ENCODE data around the gene CTAGE1.
A peak's percentile ranks its signal among the peaks of the same experiment; 100 is the strongest.

The CTAGE1 gene, protein sequence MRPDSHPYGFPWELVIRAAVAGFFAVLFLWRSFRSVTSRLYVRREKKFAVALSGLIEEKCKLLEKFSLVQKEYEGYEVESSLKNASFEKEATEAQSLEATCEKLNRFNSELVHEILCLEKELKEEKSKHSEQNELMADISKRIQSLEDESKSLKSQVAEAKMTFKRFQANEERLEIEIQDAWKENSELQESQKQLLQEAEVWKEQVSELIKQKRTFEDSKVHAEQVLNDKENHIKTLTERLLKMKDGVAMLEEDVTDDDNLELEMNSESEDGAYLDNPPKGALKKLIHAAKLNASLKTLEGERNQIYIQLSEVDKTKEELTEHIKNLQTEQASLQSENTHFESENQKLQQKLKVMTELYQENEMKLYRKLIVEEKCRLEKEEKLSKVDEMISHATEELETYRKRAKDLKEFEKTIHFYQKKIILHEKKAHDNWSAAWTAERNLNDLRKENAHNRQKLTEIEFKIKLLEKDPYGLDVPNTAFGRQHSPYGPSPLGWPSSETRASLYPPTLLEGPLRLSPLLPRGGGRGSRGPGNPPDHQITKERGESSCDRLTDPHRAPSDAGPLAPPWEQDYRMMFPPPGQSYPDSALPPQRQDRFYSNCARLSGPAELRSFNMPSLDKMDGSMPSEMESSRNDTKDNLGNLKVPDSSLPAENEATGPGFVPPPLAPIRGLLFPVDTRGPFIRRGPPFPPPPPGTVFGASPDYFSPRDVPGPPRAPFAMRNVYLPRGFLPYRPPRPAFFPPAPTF

DNA sequence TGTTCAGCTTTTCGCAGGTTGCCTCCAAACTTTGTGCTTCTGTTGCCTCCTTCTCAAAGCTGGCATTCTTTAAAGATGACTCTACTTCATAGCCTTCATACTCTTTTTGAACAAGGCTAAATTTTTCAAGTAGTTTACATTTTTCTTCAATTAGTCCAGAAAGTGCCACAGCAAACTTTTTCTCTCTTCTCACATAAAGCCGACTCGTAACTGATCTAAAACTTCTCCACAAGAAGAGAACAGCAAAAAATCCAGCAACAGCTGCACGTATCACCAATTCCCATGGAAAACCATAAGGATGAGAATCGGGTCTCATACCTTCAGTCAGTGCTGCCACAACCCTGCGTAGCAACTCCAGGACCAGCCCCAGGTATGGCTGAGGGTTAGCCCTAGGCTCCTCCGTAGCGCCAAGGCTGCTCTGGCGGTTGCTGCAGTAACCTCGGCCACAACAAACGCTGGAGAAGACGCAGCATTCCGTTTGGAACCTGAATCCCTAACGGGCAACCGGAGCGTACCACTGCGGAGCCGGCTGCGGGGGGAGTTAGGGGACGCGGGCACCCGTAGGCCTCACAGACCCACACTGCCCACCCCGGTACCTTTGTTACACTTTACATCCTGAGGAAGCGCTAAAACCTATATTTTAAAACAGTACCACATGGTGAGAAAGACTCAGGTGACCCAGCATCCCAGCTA lies at the start of gene CTAGE1:
Gene CTAGE1, minus strand, starts transcription at position 420 of the 693 bp plus-strand sequence. Its CDS starts 104 bp downstream, at position 316.
- peaks cover 5% of the 10 kb centered on the region for H3K4me1 ChIP-seq (ENCODE audit: insufficient read depth, poor library complexity, severe bottlenecking)
- H3K27ac ChIP-seq (ENCODE audit: poor library complexity, severe bottlenecking), result no peak within 1 kb of the TSS
- DNase-seq (ENCODE audit: low spot score) (no peak), ATAC-seq (ENCODE audit: low read depth) (no peak)
- no peaks in the 10 kb centered on the region for H3K27me3 ChIP-seq (ENCODE audit: insufficient read depth, poor library complexity, severe bottlenecking)
- H3K9me3 ChIP-seq (ENCODE audit: severe bottlenecking), result no peaks in the 10 kb centered on the region
- no peak within 1 kb of the TSS for H3K4me3 ChIP-seq (ENCODE audit: severe bottlenecking)
- H3K36me3 ChIP-seq (ENCODE audit: low read depth), result no peaks in the 10 kb centered on the region
- TF ChIP-seq, protein P1, sequence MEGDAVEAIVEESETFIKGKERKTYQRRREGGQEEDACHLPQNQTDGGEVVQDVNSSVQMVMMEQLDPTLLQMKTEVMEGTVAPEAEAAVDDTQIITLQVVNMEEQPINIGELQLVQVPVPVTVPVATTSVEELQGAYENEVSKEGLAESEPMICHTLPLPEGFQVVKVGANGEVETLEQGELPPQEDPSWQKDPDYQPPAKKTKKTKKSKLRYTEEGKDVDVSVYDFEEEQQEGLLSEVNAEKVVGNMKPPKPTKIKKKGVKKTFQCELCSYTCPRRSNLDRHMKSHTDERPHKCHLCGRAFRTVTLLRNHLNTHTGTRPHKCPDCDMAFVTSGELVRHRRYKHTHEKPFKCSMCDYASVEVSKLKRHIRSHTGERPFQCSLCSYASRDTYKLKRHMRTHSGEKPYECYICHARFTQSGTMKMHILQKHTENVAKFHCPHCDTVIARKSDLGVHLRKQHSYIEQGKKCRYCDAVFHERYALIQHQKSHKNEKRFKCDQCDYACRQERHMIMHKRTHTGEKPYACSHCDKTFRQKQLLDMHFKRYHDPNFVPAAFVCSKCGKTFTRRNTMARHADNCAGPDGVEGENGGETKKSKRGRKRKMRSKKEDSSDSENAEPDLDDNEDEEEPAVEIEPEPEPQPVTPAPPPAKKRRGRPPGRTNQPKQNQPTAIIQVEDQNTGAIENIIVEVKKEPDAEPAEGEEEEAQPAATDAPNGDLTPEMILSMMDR (IDR thresholded peaks at IDR 0.05; ENCODE audit: poor library complexity, severe bottlenecking), result no peak

DNA sequence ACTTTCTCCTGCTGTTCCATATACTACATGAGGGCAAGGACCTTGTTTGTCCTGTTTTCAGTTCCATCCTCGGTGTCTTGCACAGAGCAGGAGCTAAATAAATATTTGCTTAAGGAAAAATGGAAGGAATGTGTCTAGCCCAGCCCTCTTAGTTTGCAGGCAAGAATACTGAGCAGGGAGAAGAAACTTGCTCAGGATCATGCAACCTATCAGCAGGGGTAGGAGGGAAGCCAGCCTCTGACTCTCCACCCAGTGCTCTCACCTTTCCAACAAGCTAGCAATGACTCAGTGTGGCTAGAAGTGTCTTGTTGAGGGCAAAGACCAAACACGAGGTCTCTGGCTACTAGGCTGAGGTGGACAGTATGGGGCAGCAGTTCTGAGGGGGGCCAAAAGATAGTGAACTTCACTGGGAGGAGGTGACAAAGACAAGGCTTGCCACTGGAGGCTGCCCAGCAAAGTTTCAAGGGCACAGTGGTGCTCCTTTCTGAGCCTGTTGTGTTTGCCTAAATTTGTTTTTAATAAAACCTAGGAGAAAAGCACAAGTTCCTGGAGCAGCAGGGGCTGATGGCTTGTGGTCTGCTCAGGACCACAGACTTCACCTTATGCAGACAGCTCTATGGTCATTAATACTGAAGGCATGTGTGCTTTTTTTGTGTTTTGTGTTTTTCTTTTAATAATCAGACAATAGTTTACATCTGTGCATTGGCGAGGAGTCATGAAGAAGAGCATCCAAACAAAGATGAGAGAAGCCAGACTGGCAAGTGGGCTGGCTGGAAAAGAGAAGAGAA lies 49.1 kb upstream of the CTAGE1 start:
- Histone ChIP-seq H3K27me3 (ENCODE audit: insufficient read depth, poor library complexity, severe bottlenecking) (no peaks in the 10 kb centered on the region), H3K4me1 (ENCODE audit: insufficient read depth, poor library complexity, severe bottlenecking) (peaks cover 37% of the 10 kb centered on the region), H3K4me3 (ENCODE audit: severe bottlenecking) (no peak overlapping the region), H3K9me3 (ENCODE audit: severe bottlenecking) (peaks cover 7% of the 10 kb centered on the region), H3K36me3 (ENCODE audit: low read depth) (no peaks in the 10 kb centered on the region), H3K27ac (ENCODE audit: poor library complexity, severe bottlenecking) (peak overlapping the region; percentile 95)
- DNase-seq (ENCODE audit: low spot score) (peak; percentile 70), ATAC-seq (ENCODE audit: low read depth) (peak; percentile 82)
- TF ChIP-seq, protein P1 (IDR thresholded peaks at IDR 0.05; ENCODE audit: poor library complexity, severe bottlenecking), result no peak

DNA sequence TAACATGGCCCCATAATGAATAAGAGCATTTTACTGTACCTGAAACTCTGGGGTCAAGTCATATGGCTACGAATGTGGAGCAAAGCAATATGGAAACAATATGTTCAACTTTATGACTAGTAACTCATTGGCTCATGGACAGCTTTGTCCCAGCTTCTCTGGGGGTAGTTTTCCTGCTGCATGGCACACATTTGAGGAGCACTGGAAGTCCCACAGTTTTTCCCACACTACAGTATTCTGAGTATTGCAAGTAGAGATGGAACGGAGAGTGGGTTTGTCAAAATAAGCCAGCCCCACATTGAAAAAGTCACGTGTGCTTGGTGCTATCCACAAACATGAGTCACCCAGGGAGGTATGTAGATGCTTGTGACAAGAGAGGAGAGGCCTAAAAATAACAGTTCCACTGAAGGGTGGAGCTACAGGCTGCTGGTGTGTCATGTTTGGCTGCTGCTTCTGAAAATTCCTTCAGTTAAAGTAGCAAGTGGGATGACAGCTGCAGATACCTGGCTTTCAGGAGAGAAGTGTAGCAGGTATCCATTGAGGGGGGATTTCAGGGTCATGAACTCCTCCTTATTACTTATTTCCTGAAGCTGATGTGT lies 48.2 kb upstream of the CTAGE1 start:
- peak overlapping the region; percentile 95 for H3K27ac ChIP-seq (ENCODE audit: poor library complexity, severe bottlenecking)
- peaks cover 37% of the 10 kb centered on the region for H3K4me1 ChIP-seq (ENCODE audit: insufficient read depth, poor library complexity, severe bottlenecking)
- H3K36me3 ChIP-seq (ENCODE audit: low read depth), result no peaks in the 10 kb centered on the region
- ATAC-seq (ENCODE audit: low read depth) (peak; percentile 70), DNase-seq (ENCODE audit: low spot score) (no peak)
- H3K9me3 ChIP-seq (ENCODE audit: severe bottlenecking), result peaks cover 7% of the 10 kb centered on the region
- H3K27me3 ChIP-seq (ENCODE audit: insufficient read depth, poor library complexity, severe bottlenecking), result no peaks in the 10 kb centered on the region
- TF ChIP-seq, protein P1 (IDR thresholded peaks at IDR 0.05; ENCODE audit: poor library complexity, severe bottlenecking), result no peak
- no peak overlapping the region for H3K4me3 ChIP-seq (ENCODE audit: severe bottlenecking)

DNA sequence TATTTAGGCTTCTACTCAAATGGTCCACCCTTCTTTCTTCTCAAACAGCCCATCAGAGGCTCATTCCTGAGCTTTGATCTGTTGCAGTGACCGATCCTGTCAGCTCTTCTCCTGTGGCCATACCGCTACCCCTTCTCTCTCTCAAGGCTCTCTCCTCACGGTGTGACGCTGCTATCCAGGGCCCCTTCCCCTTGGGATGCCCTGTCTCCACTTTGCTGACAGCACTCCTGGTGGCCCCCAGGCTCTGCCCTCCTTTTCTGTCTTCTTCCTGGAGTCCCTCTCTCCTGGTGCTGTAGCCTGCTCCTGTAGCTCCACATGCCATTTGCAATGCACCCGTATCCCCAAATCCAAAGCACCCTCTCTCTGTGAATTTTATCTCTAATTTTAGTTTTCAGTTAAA lies 45.4 kb upstream of the CTAGE1 start:
- Histone ChIP-seq H3K27me3 (ENCODE audit: insufficient read depth, poor library complexity, severe bottlenecking) (no peaks in the 10 kb centered on the region), H3K9me3 (ENCODE audit: severe bottlenecking) (no peaks in the 10 kb centered on the region), H3K4me1 (ENCODE audit: insufficient read depth, poor library complexity, severe bottlenecking) (peaks cover 24% of the 10 kb centered on the region), H3K27ac (ENCODE audit: poor library complexity, severe bottlenecking) (no peak overlapping the region), H3K4me3 (ENCODE audit: severe bottlenecking) (no peak overlapping the region), H3K36me3 (ENCODE audit: low read depth) (no peaks in the 10 kb centered on the region)
- ATAC-seq (ENCODE audit: low read depth) (no peak), DNase-seq (ENCODE audit: low spot score) (no peak)
- TF ChIP-seq, protein P1 (IDR thresholded peaks at IDR 0.05; ENCODE audit: poor library complexity, severe bottlenecking), result no peak

Measured in RWPE2 (cell line).